H9 (cell line): Measurements from ENCODE around the gene NDC80. TPM values are rescaled to one million over a fixed set of nuclear protein-coding genes. Genes with fewer than 3 reads are reported as not detected.

ENCODE experiments used
- DNase-seq: peaks from one replicate; pipeline ENCODE4 v3.0.0-alpha.2; 2017
- H2AFZ ChIP-seq: one replicate; pipeline ENCODE4 v1.6.1; 2013; ENCODE audit warnings: mild to moderate bottlenecking, low read length, control low read depth, moderate library complexity
- H2AK5ac ChIP-seq: 2 replicates; pipeline ENCODE4 v1.6.1; 2013; ENCODE audit warnings: low read length, control low read depth, mixed read lengths; ENCODE audit not compliant: insufficient read length
- H2BK120ac ChIP-seq: one replicate; pipeline ENCODE4 v1.6.1; 2013; ENCODE audit warnings: low read depth, mild to moderate bottlenecking, low read length, control low read depth, inconsistent platforms; ENCODE audit not compliant: poor library complexity, severe bottlenecking
- H2BK12ac ChIP-seq: 2 replicates; pipeline ENCODE4 v1.6.1; 2013; ENCODE audit warnings: low read length, control low read depth, mixed read lengths, low read depth; ENCODE audit not compliant: insufficient read length
- H2BK15ac ChIP-seq: 2 replicates; pipeline ENCODE4 v1.6.1; 2013; ENCODE audit warnings: low read depth, low read length, control low read depth
- H2BK20ac ChIP-seq: one replicate; pipeline ENCODE4 v1.6.1; 2013; ENCODE audit warnings: low read depth, mild to moderate bottlenecking, low read length, control low read depth, inconsistent platforms; ENCODE audit not compliant: poor library complexity, severe bottlenecking
- H2BK5ac ChIP-seq: 2 replicates; pipeline ENCODE4 v1.6.1; 2013; ENCODE audit warnings: low read length, control low read depth, mixed read lengths; ENCODE audit not compliant: insufficient read length
- H3K14ac ChIP-seq: 2 replicates; pipeline ENCODE4 v1.6.1; 2013; ENCODE audit warnings: low read length, control low read depth; ENCODE audit not compliant: insufficient read depth
- H3K18ac ChIP-seq: 2 replicates; pipeline ENCODE4 v1.6.1; 2013; ENCODE audit warnings: low read depth, mild to moderate bottlenecking, mixed read lengths, low read length, control low read depth; ENCODE audit not compliant: insufficient read length
- H3K23ac ChIP-seq: 2 replicates; pipeline ENCODE4 v1.6.1; 2013; ENCODE audit warnings: low read length, control low read depth, mixed read lengths, low read depth; ENCODE audit not compliant: insufficient read length
- H3K23me2 ChIP-seq: 2 replicates; pipeline ENCODE4 v1.6.1; 2013; ENCODE audit warnings: low read depth, mild to moderate bottlenecking, mixed read lengths, low read length, control low read depth; ENCODE audit not compliant: insufficient read length, poor library complexity, severe bottlenecking
- H3K27ac ChIP-seq: 2 replicates; pipeline ENCODE4 v1.5.1; 2013; ENCODE audit warnings: low read length, control low read depth, mixed read lengths, low read depth; ENCODE audit not compliant: insufficient read length
- H3K27me3 ChIP-seq: 2 replicates; pipeline ENCODE4 v1.6.1; 2013; ENCODE audit warnings: low read length, control low read depth, inconsistent platforms; ENCODE audit not compliant: insufficient read depth
- H3K4ac ChIP-seq: 2 replicates; pipeline ENCODE4 v1.6.1; 2013; ENCODE audit warnings: low read depth, mild to moderate bottlenecking, control low read depth, inconsistent platforms, low read length, moderate library complexity
- H3K4me1 ChIP-seq: 2 replicates; pipeline ENCODE4 v1.6.1; 2013; ENCODE audit warnings: low read length, control low read depth, inconsistent platforms; ENCODE audit not compliant: insufficient read depth
- H3K4me2 ChIP-seq: 2 replicates; pipeline ENCODE4 v1.6.1; 2013; ENCODE audit warnings: low read length, control low read depth, mixed read lengths; ENCODE audit not compliant: insufficient read length, insufficient read depth
- H3K56ac ChIP-seq: 2 replicates; pipeline ENCODE4 v1.6.1; 2013; ENCODE audit warnings: low read depth, mild to moderate bottlenecking, mixed read lengths, low read length, control low read depth; ENCODE audit not compliant: insufficient read length
- H3K79me1 ChIP-seq: 2 replicates; pipeline ENCODE4 v1.6.1; 2013; ENCODE audit warnings: low read depth, mild to moderate bottlenecking, moderate library complexity, low read length, control low read depth, inconsistent platforms; ENCODE audit not compliant: insufficient read depth, poor library complexity, severe bottlenecking
- H3K79me2 ChIP-seq: 2 replicates; pipeline ENCODE4 v1.6.1; 2013; ENCODE audit warnings: low read length, control low read depth, inconsistent platforms; ENCODE audit not compliant: insufficient read depth
- H3K9ac ChIP-seq: 2 replicates; pipeline ENCODE4 v1.6.1; 2013; ENCODE audit warnings: low read length, control low read depth, mixed read lengths; ENCODE audit not compliant: insufficient read length; ENCODE audit errors: extremely low read depth
- H3K9me3 ChIP-seq: one replicate; pipeline ENCODE4 v1.6.1; 2013; ENCODE audit warnings: low read depth, low read length, inconsistent platforms; ENCODE audit not compliant: control insufficient read depth
- H3T11ph ChIP-seq: one replicate; pipeline ENCODE4 v1.6.1; 2013; ENCODE audit warnings: mild to moderate bottlenecking, low read length, control low read depth, inconsistent platforms
- H4K20me1 ChIP-seq: one replicate; pipeline ENCODE4 v1.6.1; 2013; ENCODE audit not compliant: control insufficient read depth, insufficient read length, insufficient read depth
- H4K5ac ChIP-seq: 2 replicates; pipeline ENCODE4 v1.6.1; 2013; ENCODE audit warnings: low read depth, mild to moderate bottlenecking, mixed read lengths, low read length, control low read depth; ENCODE audit not compliant: insufficient read length
- H4K8ac ChIP-seq: replicated peaks from 2 replicates; pipeline ENCODE4 v1.6.1; 2013; ENCODE audit warnings: low read length, control low read depth, mixed read lengths, low read depth; ENCODE audit not compliant: insufficient read length
- H4K91ac ChIP-seq: 2 replicates; pipeline ENCODE4 v1.6.1; 2013; ENCODE audit warnings: low read depth, mild to moderate bottlenecking, moderate library complexity, mixed read lengths, low read length, control low read depth; ENCODE audit not compliant: insufficient read length
- H3K27ac Mint-ChIP-seq, 3 experiments: 2 replicates in 2 of 3; 3 replicates in 1 of 3; pipeline ENCODE4 v1.8.0; 2020 to 2021; ENCODE audit warnings: mixed read lengths in 3 of 3, mild to moderate bottlenecking in 1 of 3, moderate library complexity in 1 of 3
- H3K27me3 Mint-ChIP-seq: 2 replicates; pipeline ENCODE4 v1.8.0; 2021; ENCODE audit warnings: low read depth, mild to moderate bottlenecking, moderate library complexity, mixed read lengths
- H3K36me3 Mint-ChIP-seq, 3 experiments: 2 replicates in 2 of 3; 3 replicates in 1 of 3; pipeline ENCODE4 v1.8.0; 2020 to 2021; ENCODE audit warnings: low read depth in 3 of 3, mixed read lengths in 3 of 3; ENCODE audit not compliant: insufficient read depth in 1 of 3
- H3K4me1 Mint-ChIP-seq, 2 experiments: 2 replicates each; pipeline ENCODE4 v1.8.0; 2020; ENCODE audit warnings: mixed read lengths in 2 of 2
- H3K4me3 Mint-ChIP-seq, 2 experiments: 2 replicates in 1 of 2; 3 replicates in 1 of 2; pipeline ENCODE4 v1.8.0; 2020 to 2021; ENCODE audit warnings: mild to moderate bottlenecking in 2 of 2, mixed read lengths in 2 of 2, moderate library complexity in 1 of 2
- H3K9me3 Mint-ChIP-seq, 2 experiments: 2 replicates in 1 of 2; 3 replicates in 1 of 2; pipeline ENCODE4 v1.8.0; 2020; ENCODE audit warnings: mild to moderate bottlenecking in 2 of 2, mixed read lengths in 2 of 2, moderate library complexity in 1 of 2
- WGBS: extraction: QIAGEN DNeasy Blood & Tissue Kit; methylation state at CpG from one replicate; pipeline ENCODE4 v1.1.7; 2013; ENCODE audit warnings: missing lambda C conversion rate, low lambda C conversion rate, mixed read lengths; ENCODE audit not compliant: insufficient read length; ENCODE audit errors: extremely low coverage; 5-methylcytosine and 5-hydroxymethylcytosine counted together
- total RNA-seq: library from RNA; stranded (reverse); gene quantifications from 2 replicates; pipeline ENCODE4 v1.2.1, GENCODE V29; 2021
- TF ChIP-seq, protein P1 (sequence below): fragments of 200-600 bp; sonication (generic); conservative IDR thresholded peaks from 3 replicates; pipeline ENCODE4 v1.8.0; 2021; ENCODE audit warnings: antibody characterized with exemption, mild to moderate bottlenecking

Gene NDC80
- total RNA-seq, 1 experiment from 2014 or later: 39.5 TPM

DNA sequence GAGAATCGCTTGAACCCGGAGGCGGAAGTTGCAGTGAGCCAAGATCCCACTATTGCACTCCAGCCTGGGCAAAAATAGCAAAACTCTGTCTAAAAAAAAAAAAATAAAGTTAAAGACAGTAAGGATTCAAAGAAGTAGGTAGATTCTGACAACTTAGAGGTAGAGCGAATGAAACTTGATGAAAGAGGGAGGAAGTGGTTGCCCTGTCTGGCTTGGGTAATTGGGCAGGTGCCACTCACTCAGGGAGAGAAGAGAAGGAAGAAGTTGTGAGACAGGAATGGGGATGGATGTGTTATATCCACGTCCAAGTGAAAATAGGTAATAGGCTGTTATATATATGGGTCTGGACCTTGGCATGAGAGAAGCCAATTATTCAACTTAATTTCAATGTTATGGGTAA, 26.3 kb downstream of the NDC80 start:
- Mint-ChIP-seq H3K27ac (no peak overlapping the region), H3K27me3 (no peaks in the 10 kb centered on the region), H3K36me3 (peaks cover 28 to 71% (median 68%) of the 10 kb centered on the region in 3 experiments), H3K4me3 (no peak overlapping the region), H3K4me1 (0 out of 4 replicates have a peak, but pooled peaks cover 0 to under 1% of the 10 kb centered on the region in 2 experiments), H3K9me3 (no peaks in the 10 kb centered on the region; a peak in 1 of 5 replicates)
- H4K5ac ChIP-seq: no peak overlapping the region
- no peaks in the 10 kb centered on the region for H3K79me2 ChIP-seq
- no peak overlapping the region for H3K4ac ChIP-seq
- no peak overlapping the region for H3K4me2 ChIP-seq
- TF ChIP-seq, protein P1, sequence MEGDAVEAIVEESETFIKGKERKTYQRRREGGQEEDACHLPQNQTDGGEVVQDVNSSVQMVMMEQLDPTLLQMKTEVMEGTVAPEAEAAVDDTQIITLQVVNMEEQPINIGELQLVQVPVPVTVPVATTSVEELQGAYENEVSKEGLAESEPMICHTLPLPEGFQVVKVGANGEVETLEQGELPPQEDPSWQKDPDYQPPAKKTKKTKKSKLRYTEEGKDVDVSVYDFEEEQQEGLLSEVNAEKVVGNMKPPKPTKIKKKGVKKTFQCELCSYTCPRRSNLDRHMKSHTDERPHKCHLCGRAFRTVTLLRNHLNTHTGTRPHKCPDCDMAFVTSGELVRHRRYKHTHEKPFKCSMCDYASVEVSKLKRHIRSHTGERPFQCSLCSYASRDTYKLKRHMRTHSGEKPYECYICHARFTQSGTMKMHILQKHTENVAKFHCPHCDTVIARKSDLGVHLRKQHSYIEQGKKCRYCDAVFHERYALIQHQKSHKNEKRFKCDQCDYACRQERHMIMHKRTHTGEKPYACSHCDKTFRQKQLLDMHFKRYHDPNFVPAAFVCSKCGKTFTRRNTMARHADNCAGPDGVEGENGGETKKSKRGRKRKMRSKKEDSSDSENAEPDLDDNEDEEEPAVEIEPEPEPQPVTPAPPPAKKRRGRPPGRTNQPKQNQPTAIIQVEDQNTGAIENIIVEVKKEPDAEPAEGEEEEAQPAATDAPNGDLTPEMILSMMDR: no peak
- no CpG with 5 or more reads among the region's 5 CpGs for WGBS
- no peaks in the 10 kb centered on the region for H3K27me3 ChIP-seq
- no peak overlapping the region for H3K9ac ChIP-seq
- no peak overlapping the region for H3K18ac ChIP-seq
- H4K20me1 ChIP-seq: no peaks in the 10 kb centered on the region
- H2AK5ac ChIP-seq: no peak overlapping the region
- H3K56ac ChIP-seq: no peak overlapping the region
- H3K4me1 ChIP-seq: no peaks in the 10 kb centered on the region
- no peaks in the 10 kb centered on the region for H3K23me2 ChIP-seq
- no peak overlapping the region for H3K14ac ChIP-seq
- no peaks in the 10 kb centered on the region for H3K9me3 ChIP-seq
- no peak for DNase-seq
- H4K91ac ChIP-seq: no peak overlapping the region
- no peak overlapping the region for H2BK120ac ChIP-seq
- H3K27ac ChIP-seq: no peak overlapping the region
- H4K8ac ChIP-seq: no peak overlapping the region
- H2BK12ac ChIP-seq: no peak overlapping the region
- no peak overlapping the region for H3T11ph ChIP-seq
- no peak overlapping the region for H2BK20ac ChIP-seq
- no peak overlapping the region for H2BK5ac ChIP-seq
- no peak overlapping the region for H3K23ac ChIP-seq
- H2AFZ ChIP-seq: no peak overlapping the region
- H2BK15ac ChIP-seq: no peak overlapping the region
- H3K79me1 ChIP-seq: no peaks in the 10 kb centered on the region
